Hematopoietic multipotent progenitor cell treated with erythropoietin and hydrocortisone succinate and interleukin-3 and kit ligand, for 4 days (in vitro differentiated cells): Measurements from ENCODE around the gene FPGS.
"Not testable (repeated sequence)": the region's sequence is repeated elsewhere in the genome, so short reads cannot be mapped to it uniquely, and the experiment has no call there.

Experiments
- DNase-seq: peaks from one replicate; pipeline ENCODE4 v3.0.0-alpha.2; 2015

FPGS gene, protein sequence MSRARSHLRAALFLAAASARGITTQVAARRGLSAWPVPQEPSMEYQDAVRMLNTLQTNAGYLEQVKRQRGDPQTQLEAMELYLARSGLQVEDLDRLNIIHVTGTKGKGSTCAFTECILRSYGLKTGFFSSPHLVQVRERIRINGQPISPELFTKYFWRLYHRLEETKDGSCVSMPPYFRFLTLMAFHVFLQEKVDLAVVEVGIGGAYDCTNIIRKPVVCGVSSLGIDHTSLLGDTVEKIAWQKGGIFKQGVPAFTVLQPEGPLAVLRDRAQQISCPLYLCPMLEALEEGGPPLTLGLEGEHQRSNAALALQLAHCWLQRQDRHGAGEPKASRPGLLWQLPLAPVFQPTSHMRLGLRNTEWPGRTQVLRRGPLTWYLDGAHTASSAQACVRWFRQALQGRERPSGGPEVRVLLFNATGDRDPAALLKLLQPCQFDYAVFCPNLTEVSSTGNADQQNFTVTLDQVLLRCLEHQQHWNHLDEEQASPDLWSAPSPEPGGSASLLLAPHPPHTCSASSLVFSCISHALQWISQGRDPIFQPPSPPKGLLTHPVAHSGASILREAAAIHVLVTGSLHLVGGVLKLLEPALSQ

DNA sequence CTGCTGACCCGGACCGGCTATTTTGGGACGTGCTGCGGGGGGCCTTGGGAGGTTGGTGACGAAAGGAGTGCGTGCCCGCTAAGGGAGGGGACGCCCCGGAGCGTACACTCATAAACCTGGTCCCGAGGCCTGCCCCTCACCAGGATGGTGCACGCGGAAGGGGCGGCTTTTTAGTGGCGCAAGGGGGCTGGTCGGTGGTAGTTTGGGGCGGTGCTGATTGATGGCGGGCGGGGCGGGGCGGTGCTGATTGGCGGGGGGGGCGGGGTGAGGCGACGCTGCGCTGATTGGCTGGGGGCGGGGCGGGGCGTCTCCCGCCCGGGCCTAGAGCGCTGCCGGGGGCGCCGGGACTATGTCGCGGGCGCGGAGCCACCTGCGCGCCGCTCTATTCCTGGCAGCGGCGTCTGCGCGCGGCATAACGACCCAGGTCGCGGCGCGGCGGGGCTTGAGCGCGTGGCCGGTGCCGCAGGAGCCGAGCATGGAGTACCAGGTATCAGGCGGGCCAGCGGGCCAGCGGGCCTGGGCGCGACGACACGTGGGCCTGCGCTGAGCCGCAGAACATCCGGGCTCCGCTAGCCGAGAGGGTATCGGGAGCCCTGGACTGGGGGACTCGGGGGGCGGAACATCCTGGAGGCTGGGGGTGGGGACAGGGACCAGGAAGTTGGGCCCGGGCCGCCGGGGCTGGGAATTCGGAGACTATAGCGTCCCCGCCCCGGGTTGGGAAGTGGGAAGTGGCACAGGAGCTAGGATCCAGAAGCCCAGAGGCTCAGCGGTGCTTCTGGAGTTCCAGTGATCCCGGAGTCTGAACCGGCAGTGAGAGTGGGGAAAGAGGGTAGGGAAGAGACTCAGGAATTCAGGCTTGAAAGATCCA lies at the start of gene FPGS:
FPGS (plus strand) TSS at position 307 of the 868 bp plus-strand sequence; CDS start at position 350, 43 bp downstream.
- DNase-seq = peak; percentile 95

DNA sequence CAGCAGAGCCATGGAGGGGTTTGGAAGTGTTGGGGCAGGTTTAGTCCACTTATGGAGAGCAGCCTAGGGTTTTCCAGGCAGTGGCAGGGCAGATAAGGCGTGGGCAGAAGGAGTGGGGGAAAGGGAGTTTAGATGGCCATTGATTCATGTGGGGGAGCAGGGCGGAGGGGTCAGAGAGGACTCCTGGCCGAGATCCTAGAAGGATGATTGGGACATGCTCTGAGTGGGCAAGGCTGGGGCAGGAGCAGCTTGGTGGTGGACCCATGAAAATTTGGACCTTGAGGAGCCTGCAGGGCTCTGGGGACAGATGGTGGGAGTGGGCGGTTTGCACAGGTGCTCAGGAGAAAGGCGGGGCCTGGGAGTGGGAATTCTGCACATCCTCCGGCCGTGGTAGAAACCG lies 49.5 kb upstream of the FPGS start:
- DNase-seq = no peak

DNA sequence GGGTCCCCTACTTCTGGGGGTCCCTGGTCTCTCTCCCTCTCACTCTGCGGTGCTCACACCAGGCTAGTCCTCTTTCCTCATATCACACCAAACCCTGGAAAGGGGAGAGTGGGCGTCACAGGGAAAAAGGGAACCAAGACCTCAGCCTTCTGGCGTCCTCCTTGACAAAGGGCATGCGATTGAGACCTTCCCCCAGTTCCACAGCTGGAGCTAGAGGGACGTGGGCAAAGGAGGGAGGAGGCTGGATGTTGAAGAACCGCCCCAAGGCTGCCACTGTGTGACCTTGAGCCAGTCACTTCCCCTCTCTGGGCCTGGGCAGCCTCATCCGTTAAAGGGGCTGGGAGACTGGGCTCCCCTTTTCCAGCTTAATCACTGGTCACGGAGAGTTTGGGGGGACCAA lies 49.1 kb upstream of the FPGS start:
- no peak for DNase-seq

DNA sequence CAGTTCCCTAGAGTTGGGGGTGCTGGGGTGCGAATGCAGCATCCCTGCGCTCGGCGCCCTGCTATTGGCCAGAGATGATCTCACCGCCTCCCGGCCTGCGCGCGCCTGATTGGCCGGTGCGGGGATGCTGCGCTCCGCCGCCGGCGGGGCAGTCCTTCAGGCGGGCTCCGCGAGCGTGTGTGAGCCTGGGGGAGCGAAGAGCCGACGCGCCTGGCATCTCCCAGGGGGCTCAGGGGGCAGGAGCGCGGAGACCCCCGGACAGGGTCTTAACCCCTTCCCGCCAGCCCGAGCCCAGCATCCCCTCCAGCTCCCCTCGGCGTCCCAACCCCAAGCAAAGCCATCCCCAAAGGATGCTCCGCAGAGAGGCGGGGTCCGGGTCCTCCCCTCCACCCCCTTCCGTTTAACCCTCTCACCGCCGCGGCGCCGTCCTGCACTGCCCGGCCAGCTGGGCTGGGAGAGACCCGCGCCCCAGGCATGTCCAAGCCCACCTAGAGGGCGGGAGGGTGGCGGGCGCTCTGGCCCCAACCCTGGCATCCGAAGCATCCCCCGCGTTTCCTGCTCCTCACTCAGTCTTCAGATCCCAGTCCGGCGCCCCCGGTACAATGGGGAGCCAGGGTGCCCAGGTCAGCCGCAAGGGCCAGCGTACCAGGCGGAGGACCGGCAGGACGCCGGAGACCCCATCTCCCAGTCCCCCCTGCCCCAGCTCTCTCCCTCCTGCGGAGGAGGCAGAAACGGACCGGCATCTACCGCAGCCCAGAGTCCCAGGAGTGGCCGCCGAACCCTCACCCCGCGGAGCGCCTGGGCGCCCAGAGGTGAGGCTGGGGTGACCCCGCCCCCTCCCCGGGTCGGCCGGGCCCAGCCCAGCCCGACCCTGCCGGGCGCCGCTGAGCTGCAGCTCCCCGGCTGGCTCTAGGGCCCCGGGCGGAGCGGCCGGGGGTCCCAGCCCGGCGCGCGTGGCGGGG lies 48.3 kb upstream of the FPGS start:
- DNase-seq = no peak

DNA sequence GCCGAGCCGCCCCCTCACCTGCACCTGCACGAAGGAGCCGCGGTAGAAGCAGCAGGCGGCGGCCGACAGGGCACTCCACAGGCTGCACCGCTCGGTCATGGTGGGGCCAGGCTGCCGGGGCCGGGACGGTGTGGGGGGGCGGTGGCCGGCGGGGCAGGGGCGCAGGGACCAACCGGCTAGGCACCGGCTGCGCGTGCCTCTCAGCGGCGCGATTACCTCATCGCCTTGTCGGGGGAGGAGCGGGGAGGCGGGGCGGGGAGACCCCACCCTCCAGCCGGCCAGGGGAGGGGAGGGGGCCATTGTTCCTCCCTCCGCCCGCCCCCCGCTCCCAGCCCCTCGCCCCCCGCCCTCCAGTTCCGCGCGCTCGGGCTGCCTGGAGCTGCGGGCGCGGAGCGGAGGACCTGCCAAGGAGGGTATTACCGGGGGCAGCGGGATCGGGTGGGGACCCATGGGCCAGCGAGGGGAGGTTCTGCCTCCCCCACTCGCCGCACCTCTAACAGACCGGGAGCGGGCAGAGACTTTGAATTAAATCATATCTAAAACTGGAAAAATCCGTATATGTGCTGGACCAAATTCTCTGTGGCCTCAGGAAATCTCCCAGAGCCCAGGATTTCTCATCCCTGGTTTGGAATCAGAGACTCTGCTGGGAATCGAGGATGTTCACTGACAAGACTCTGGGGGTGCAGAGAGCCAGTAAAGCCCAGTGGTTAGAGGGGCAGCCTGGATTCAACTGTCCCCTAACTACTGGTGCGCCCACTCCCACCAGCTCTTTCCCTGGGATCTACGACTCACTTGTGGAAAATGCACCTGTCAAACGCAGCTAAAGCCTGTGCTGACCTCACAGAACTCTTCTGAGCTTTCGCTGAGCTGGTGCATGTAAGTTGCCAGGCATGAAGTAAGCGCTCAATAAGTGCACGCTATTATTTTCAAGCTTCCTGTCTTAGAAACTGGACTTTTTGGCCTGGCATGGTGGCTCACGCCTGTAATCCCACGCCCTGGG lies 47.3 kb upstream of the FPGS start:
- no peak for DNase-seq

DNA sequence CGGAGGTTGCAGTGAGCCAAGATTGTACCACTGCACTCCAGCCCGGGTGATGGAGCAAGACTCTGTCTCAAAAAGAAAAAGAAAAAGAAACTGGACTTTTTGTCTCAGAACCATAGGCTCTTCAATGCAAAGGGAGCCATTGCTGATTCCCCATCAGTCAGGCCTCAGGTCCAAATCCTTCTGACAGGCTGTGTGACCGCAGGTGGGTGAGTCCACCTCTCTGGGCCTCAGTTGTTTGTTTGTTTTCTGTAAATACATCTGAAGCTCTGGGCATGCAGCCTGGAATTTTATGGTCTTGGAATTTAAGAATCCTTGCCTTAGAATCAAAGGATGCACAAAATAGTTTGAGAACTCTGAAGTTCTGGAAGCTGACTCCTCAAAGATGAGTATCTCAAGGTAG lies 46.4 kb upstream of the FPGS start:
- DNase-seq = no peak

DNA sequence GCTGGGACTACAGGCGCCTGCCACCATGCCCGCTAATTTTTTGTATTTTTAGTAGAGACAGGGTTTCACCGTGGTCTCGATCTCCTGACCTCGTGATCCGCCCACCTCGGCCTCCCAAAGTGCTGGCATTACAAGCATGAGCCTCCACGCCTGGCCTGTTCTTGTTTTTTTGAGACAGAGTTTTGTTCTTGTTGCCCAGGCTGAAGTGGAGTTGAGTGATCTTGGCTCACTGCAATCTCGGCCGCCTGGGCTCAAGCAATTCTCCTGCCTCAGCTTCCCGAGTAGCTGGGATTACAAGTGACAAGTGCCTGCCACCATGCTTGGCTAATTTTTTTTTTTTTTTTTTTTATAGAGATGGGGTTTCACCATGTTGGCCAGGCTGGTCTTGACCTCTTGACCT lies 45.9 kb upstream of the FPGS start:
- DNase-seq = not testable (repeated sequence)

DNA sequence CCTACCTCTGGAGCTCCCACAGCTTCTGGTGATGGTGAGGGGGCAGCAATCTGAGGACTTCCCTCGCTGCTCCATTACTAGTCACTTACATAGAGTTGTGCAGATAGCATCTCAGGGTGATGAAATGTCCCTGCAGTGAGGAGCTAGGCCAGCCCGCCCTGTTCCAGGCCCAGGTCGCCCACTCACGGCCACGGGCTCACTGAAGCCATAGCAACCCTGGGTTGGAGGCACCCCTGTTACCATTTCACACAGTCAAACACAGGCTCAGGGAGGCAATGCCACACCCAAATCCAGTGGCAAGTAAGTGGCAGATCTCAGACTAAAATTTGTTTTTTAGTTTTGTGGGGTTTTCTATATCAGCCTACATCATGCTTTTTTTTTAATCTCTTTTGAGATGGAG lies 43.8 kb upstream of the FPGS start:
- DNase-seq = peak; percentile 72

DNA sequence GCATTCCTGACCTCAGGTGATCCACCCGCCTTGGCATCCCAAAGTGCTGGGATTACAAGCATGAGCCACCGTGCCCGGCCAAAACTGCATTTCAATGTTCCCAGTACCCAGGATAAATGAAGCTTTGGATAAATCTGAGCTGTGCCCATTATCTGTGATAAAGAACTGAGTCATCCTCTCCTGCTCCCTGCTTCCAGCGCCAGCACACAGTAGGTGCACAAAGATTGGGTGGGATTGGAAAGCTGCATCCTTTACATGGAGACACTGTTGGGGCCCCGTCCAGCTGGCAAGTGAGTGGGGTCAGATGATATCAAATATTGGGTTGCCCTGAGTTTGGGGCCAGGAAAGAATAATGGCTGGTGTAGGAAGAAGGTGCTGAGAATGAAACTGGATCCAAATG lies 41.6 kb upstream of the FPGS start:
- no peak for DNase-seq

DNA sequence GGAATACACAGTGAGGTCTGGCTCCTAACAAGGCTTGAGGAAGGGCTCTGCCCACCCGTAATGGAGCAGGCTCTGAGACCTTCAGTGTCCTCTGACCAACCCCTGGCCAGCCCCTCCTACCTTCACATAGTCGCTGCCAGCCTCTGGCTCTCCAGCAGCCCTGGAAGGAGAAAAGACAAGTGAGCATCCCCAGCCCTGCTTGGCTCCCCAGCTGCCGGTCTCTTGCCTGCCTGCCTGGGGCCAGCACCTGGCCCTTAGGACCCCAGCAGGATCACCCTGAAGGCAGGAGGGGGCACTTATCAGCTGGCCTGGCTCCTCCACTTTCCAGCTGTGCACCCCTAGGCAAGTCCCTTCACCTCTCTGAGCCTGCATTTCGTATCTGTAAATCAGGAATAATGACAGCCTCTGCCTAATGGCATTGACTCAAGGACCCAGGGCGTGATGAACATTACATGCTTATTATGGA lies 41.2 kb upstream of the FPGS start:
- DNase-seq = no peak

DNA sequence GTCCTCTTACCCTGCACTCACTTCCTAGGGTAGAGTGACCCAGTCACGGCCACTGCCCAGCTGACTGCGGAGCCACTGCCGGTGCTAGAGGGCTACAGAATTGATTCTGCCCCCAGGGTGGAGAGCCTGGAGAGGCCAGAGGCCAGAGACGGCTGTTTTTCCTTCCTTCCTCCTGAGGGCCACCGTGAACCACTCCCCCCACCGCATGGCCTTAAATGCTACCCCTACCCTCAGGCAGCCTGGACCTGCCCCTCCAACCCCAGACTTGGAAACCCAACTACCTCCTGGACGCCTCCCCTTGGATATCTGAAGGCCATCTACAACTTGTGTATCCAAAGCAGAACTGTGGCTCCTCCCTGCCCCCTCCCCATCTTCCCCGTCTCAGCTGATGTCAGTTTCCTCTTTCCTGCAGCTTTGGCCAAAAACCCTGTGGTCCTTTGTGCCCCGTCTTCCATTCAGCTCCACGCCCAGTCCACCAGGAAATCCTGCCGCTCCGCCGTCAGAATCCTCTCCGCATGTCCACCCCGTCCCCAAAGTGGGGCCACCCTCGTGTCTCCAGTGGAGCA lies 40.5 kb upstream of the FPGS start:
- DNase-seq = peak; percentile 67

DNA sequence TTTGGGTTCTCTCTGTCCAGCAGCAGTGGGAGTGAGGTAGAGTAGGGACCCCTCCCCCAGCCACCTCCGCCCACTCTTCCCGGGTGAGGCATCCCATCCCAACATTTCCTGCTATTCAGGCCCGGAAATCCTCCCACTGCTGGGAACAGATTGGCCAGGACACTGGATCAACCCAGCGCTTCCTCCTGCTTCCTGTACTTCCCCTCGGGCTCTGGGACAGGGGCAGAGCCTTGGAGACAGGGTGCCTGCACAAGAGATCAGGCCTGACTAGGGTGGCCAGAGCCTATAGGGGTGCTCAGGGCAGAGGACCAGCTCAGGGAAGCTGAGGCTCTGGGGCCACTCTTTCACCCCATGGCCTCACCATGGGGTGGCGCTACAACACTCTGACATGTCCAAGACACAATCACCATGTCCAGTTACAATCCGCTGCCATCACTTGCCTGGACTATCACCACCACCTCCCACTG lies 38.7 kb upstream of the FPGS start:
- DNase-seq = peak; percentile 66

DNA sequence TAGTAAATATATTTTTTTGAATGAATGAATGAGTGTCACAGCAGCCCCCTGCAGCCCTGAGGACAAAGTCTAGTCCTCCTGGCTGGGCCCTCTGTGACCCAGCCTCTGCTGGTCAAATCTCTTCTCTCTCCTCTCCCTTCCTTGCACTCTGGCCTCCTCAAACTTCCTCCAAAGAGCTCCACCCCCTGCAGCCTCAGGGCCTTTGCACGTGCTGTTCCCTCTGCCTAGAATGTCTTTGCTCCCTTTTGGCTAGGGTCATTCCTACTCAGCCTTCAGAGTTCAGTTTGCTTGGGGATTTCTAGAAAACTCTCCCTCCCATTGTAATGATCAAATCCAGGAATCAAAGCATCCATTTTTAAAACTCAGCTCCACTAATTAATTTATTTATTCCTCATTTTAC lies 37.3 kb upstream of the FPGS start:
- no peak for DNase-seq

DNA sequence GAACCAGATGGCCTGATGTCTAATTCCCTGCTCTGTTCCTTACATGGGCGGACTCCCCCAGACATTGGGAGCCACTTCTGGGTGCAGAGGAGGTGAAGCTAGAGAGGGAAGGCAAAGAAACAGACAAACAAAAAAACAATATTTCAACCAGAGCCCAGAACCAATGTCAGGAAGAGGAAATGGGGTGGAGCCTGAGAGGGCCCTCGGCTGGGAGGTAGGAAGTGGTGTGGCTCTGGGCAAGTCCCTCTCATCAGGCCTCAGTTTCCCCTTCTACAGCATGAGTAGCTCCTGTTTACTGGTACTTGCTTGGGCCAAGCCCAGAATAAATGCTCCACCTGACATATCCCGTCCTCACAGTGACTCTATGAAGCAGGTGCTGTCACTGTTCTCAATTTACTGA lies 35.3 kb upstream of the FPGS start:
- no peak for DNase-seq

DNA sequence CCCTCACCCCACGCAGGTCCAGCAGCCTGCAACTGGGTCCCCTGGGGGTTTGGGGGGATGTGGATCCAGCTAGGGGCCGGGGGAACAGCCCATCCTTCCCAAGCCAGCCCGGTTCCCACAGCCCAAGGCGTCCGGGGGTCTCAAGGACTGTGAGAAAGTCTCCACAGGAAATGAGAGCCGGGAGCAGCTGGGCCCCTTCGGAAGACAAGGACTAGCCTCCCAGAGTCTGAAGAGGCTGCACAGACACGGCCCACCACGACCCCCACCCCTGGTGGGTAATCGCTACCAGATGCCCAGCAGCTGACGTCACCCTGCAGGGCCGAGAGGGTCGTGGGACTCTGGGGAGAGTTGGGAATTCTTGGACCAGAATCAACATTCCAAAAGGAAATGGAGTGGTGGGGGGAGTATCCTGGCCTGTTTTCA lies 34.8 kb upstream of the FPGS start:
- no peak for DNase-seq

DNA sequence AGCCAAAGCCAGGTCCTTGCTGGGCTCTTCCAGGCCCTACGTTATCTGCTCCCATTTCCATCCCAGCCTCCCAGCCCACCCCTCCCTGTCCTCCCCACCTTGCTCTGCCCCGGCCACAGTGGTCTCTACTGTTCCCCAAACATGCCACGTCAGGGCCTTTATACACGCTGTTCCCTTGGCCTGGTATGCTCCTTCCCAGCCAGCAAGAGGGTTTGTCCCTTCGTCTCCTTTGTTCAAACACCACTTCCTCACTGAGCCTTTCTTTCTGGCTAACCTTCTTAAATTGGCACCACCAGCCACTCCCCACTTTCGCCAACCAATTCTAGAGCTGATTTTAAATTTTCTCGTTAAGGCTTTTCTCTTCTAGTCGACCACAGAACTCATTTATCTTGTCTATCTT lies 34.0 kb upstream of the FPGS start:
- peak; percentile 53 for DNase-seq

DNA sequence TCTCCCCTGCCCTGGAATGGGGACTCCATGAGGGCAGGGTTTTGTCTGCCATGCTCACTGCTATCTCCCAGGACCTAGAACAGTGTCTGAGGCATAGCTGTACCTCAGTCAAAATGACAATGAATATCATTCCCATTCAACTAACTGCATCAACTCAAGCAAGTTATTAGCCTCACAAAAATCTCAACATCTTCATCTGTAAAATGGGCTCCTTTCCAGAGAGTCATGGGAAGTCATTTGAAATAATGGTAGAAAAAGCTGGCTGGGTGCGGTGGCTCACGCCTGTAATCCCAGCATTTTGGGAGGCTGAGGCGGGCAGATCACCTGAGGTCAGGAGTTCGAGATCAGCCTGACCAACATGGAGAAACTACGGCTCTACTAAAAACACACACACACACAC lies 33.6 kb upstream of the FPGS start:
- DNase-seq = no peak

DNA sequence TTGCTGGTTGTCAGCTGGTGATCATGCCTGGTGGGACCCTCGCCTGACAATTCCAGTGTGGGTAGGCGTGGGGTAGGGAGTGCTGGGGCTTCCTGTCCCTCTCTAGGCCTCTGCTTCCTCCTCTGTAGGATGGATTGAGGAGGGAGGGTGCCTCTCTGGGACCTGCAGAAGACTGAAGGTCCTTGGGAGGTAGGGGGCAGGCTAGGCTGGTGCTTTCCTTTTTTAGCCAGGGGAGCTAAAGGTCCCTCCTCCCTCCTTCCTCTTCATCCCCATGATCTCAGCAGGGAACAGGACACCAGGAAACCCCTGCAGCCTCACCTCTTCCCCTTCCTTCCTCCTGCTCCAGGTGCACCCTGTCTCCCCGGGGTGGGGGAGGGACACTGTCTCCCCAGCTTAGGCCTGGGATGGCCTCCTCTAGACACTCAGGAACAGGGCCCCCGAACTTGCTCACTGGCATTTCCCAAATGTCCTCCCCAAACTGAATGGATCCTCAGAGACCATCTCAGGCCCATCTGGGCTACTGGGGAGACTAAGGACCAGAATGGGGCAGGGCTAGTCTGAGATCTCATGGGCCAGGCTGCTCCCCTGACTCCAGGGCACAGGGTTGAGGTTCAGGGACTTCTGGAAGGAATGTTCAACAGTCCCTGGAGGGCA lies 32.6 kb upstream of the FPGS start:
- DNase-seq = no peak

DNA sequence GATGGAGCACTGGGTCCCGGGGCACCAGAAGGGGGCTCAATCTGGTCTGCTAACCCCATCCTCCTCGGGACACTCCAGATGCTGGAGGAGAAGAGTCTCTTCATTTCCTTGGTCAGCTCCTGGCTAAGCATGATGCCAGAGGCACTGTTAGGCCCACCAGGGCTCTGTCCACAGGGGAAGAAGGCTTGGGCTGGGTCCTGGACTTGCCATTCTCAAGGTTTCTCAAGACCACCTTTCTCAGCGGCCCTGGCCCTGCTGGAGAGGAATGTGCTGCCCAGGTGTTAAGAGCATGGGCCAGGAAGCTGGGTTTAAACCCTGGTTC lies 32.1 kb upstream of the FPGS start:
- DNase-seq = no peak

DNA sequence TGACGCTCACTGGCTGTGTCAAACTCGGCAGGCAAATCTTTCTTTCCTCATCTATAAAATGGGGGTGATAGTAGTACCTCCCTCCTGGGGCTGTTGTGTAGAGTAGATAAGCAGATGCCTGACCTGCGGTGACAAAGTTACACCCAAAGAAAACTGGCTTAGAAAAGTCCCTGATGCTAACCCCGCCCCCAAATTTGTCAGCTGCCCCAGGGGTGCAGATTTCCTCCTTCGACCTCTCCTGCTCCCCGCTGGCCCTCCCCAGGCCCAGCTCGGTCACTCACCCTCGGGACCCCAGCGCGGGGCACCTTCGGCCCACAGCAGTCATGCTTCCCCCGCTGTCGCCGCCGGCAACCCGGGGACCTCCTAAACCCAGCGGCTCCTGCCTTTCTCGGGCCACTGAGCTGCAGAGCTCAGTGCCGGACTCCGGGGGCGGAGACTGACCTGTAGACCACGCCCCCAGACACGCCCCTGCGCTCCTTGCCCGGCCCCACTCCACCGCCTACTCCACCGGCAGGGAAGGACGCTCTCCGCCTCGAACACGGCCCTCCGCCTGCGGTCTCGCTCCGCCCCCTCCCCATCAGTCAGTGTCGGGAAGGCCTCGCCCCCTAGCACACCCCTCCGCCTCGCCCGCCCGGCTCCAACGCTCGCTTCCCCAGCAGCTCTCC lies 31.6 kb upstream of the FPGS start:
- DNase-seq = peak; percentile 99
